ENCODE data around the gene SFT2D1. TPM values are rescaled to one million over a fixed set of nuclear protein-coding genes. Genes with fewer than 3 reads are reported as not detected.

The SFT2D1 gene
- polyA plus RNA-seq, 3 donors, result 48.1 to 166 (median 140) TPM

DNA sequence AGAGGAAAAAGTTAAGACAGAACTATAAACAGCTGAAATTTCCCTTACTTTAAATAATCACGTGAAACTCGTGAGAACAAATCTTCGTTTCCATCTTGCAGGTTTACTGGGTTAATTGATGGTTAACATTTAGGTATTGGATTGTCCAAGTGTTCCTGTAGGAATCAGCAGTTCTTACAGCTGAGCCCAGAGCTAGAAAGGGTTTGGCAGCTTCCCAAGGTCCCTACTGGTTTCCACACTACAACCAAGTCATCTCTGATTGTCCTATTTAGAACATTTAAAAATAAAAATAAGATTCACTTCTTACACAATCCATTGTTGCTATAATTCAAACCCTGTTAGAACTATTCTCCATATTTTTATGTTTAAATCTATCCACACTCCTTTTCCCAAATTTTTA lies 24.6 kb upstream of the SFT2D1 start:
- Histone ChIP-seq H3K27ac (ENCODE audit: low read depth in 1 of 2, low read length in 2 of 2) (no peak overlapping the region), H3K4me3 (replicated peaks in 1 of 3; ENCODE audit: low read depth in 2 of 3, low read length in 3 of 3) (no peak overlapping the region), H3K79me2 (ENCODE audit: insufficient read depth, low read length) (no peaks in the 10 kb centered on the region), H3K4me2 (replicated peaks; ENCODE audit: extremely low read depth, low read length, poor library complexity, severe bottlenecking) (no peak overlapping the region), H3K9me3 (replicated peaks in 1 of 2; ENCODE audit: control insufficient read depth in 1 of 2, insufficient read depth in 1 of 2, low read length in 2 of 2) (no peaks in the 10 kb centered on the region), H3K9ac (ENCODE audit: insufficient read depth, low read length, poor library complexity, severe bottlenecking) (no peak overlapping the region), H3K4me1 (ENCODE audit: control insufficient read depth in 1 of 2, insufficient read depth in 2 of 2, low read length in 2 of 2) (no peaks in the 10 kb centered on the region), H4K20me1 (ENCODE audit: insufficient read depth, low read length) (no peaks in the 10 kb centered on the region), H2AFZ (ENCODE audit: insufficient read depth, low read depth, low read length, poor library complexity, severe bottlenecking) (no peak overlapping the region), H3K36me3 (replicated peaks in 1 of 2; ENCODE audit: control insufficient read depth in 1 of 2, insufficient read depth in 2 of 2, low read length in 2 of 2) (peaks cover 40 to 57% of the 10 kb centered on the region in 2 donors), H3K27me3 (ENCODE audit: control insufficient read depth in 2 of 2, insufficient read depth in 2 of 2, low read length in 2 of 2) (no peaks in the 10 kb centered on the region)
- Mint-ChIP-seq H3K4me3 (no peak overlapping the region), H3K36me3 (peaks cover 51 to 60% of the 10 kb centered on the region in 2 donors), H3K27ac (no peak overlapping the region), H3K27me3 (ENCODE audit: low read depth in 3 of 3) (no peaks in the 10 kb centered on the region), H3K4me1 (peaks cover 2% of the 10 kb centered on the region), H3K9me3 (peaks cover 0 to 1% (median 0%) of the 10 kb centered on the region in 7 donors)
- WGBS (ENCODE audit: insufficient coverage), result no CpG with 5 or more reads among the region's 3 CpGs
- no peak for DNase-seq
- intact Hi-C loops (cut with micrococcal nuclease), result no loop called here
- TF ChIP-seq, protein P1, sequence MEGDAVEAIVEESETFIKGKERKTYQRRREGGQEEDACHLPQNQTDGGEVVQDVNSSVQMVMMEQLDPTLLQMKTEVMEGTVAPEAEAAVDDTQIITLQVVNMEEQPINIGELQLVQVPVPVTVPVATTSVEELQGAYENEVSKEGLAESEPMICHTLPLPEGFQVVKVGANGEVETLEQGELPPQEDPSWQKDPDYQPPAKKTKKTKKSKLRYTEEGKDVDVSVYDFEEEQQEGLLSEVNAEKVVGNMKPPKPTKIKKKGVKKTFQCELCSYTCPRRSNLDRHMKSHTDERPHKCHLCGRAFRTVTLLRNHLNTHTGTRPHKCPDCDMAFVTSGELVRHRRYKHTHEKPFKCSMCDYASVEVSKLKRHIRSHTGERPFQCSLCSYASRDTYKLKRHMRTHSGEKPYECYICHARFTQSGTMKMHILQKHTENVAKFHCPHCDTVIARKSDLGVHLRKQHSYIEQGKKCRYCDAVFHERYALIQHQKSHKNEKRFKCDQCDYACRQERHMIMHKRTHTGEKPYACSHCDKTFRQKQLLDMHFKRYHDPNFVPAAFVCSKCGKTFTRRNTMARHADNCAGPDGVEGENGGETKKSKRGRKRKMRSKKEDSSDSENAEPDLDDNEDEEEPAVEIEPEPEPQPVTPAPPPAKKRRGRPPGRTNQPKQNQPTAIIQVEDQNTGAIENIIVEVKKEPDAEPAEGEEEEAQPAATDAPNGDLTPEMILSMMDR (IDR thresholded peaks at IDR 0.05), result no peak

DNA sequence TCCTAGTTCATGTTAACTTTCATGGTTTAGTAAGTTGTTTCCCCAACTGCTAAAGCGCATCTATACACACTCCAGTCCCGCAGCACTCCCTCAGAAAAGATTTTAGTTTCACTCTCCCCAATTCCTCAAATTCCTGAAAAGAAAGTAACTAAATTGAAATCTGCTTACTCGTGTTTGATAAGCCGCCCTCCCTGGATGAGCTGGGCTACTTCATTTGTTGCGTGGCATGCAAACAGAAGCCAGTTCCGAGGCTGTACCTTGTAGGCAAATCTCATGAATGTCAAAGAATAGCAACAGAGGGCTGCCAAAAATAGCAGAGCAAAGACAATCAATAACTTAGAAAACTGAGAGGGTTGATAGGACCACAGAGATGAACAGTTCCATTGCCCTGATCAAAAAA lies 23.5 kb upstream of the SFT2D1 start:
- Histone ChIP-seq H2AFZ (ENCODE audit: insufficient read depth, low read depth, low read length, poor library complexity, severe bottlenecking) (no peak overlapping the region), H3K79me2 (ENCODE audit: insufficient read depth, low read length) (no peaks in the 10 kb centered on the region), H3K36me3 (replicated peaks in 1 of 2; ENCODE audit: control insufficient read depth in 1 of 2, insufficient read depth in 2 of 2, low read length in 2 of 2) (peaks cover 40 to 57% of the 10 kb centered on the region in 2 donors), H4K20me1 (ENCODE audit: insufficient read depth, low read length) (no peaks in the 10 kb centered on the region), H3K4me3 (replicated peaks in 1 of 3; ENCODE audit: low read depth in 2 of 3, low read length in 3 of 3) (no peak overlapping the region), H3K4me2 (replicated peaks; ENCODE audit: extremely low read depth, low read length, poor library complexity, severe bottlenecking) (no peak overlapping the region), H3K27me3 (ENCODE audit: control insufficient read depth in 2 of 2, insufficient read depth in 2 of 2, low read length in 2 of 2) (no peaks in the 10 kb centered on the region), H3K9ac (ENCODE audit: insufficient read depth, low read length, poor library complexity, severe bottlenecking) (no peak overlapping the region), H3K27ac (ENCODE audit: low read depth in 1 of 2, low read length in 2 of 2) (no peak overlapping the region), H3K9me3 (replicated peaks in 1 of 2; ENCODE audit: control insufficient read depth in 1 of 2, insufficient read depth in 1 of 2, low read length in 2 of 2) (no peaks in the 10 kb centered on the region), H3K4me1 (ENCODE audit: control insufficient read depth in 1 of 2, insufficient read depth in 2 of 2, low read length in 2 of 2) (peaks cover 5% of the 10 kb centered on the region in 2 donors)
- TF ChIP-seq, protein P1 (IDR thresholded peaks at IDR 0.05), result no peak
- H3K27me3 Mint-ChIP-seq (ENCODE audit: low read depth in 3 of 3), result no peaks in the 10 kb centered on the region
- H3K27ac Mint-ChIP-seq, result no peak overlapping the region
- H3K4me1 Mint-ChIP-seq, result peaks cover 10% of the 10 kb centered on the region
- DNase-seq, result no peak
- H3K4me3 Mint-ChIP-seq, result no peak overlapping the region
- H3K9me3 Mint-ChIP-seq, result peaks cover 0 to 1% (median 0%) of the 10 kb centered on the region in 7 donors
- intact Hi-C loops (cut with micrococcal nuclease), result no loop called here
- 93% methylated on average over 4 of the region's 6 CpGs for WGBS (ENCODE audit: insufficient coverage)
- H3K36me3 Mint-ChIP-seq, result peaks cover 51 to 60% of the 10 kb centered on the region in 2 donors

Data from CD14-positive monocyte (primary cell).